IMR-90 (cell line): ENCODE measurements around the gene FER. TPM values are rescaled to one million over a fixed set of nuclear protein-coding genes. Genes with fewer than 3 reads are reported as not detected.
"Not testable (repeated sequence)": the region's sequence is repeated elsewhere in the genome, so short reads cannot be mapped to it uniquely, and the experiment has no call there.

Source experiments
- ATAC-seq: fragments of 200-7000 bp; cut with Tn5 transposase; 2 replicates; pipeline ENCODE4 v1.9.1; 2020; ENCODE audit warnings: low read depth, mild to moderate bottlenecking, moderate library complexity
- BruUV-seq: library from RNA; stranded (reverse); fragments of 400-500 nt; replicated peaks from 2 replicates; lab custom pipeline; 2021; lab: Mats Ljungman, UMichigan
- CTCF ChIA-PET: fragments of 300-600 bp; formaldehyde crosslinking; extraction: SDS; loops from one replicate; lab custom pipeline; 2021; ENCODE audit warnings: antibody characterized with exemption; lab: Yijun Ruan, JAX
- POLR2A ChIA-PET: fragments of 300-600 bp; sonication (Branson Sonifier 250); formaldehyde crosslinking; loops from one replicate; lab custom pipeline; 2022; ENCODE audit warnings: antibody characterized with exemption; ENCODE audit not compliant: unreplicated experiment; lab: Charles Lee
- DNase-seq: peaks from one replicate; pipeline ENCODE4 v3.0.0; 2013
- H2AFZ ChIP-seq: replicated peaks from 2 replicates; pipeline ENCODE3; 2013; ENCODE audit warnings: low read length, mild to moderate bottlenecking; ENCODE audit not compliant: poor library complexity
- H2AK5ac ChIP-seq: 2 replicates; pipeline ENCODE4 v1.6.1; 2013; ENCODE audit warnings: low read depth, low read length, inconsistent platforms
- H2AK9ac ChIP-seq: replicated peaks from 2 replicates; pipeline ENCODE3; 2013; ENCODE audit warnings: mild to moderate bottlenecking, low read depth, low read length, moderate library complexity; ENCODE audit not compliant: poor library complexity
- H2BK120ac ChIP-seq: 2 replicates; pipeline ENCODE4 v1.6.1; 2013; ENCODE audit warnings: low read depth, low read length, inconsistent platforms
- H2BK15ac ChIP-seq: 3 replicates; pipeline ENCODE4 v1.6.1; 2013; ENCODE audit warnings: low read depth, low read length, inconsistent platforms
- H2BK20ac ChIP-seq: 2 replicates; pipeline ENCODE4 v1.6.1; 2013; ENCODE audit warnings: low read depth, mild to moderate bottlenecking, inconsistent platforms, low read length, moderate library complexity
- H2BK5ac ChIP-seq: 2 replicates; pipeline ENCODE4 v1.6.1; 2013; ENCODE audit warnings: mild to moderate bottlenecking, low read depth, low read length, inconsistent platforms; ENCODE audit not compliant: poor library complexity, severe bottlenecking
- H3K14ac ChIP-seq: replicated peaks from 2 replicates; pipeline ENCODE4 v1.6.1; 2013; ENCODE audit warnings: low read depth, low read length, inconsistent platforms
- H3K18ac ChIP-seq: 2 replicates; pipeline ENCODE4 v1.6.1; 2013; ENCODE audit warnings: low read depth, low read length, control low read depth
- H3K23ac ChIP-seq: 2 replicates; pipeline ENCODE4 v1.6.1; 2013; ENCODE audit warnings: low read depth, low read length, inconsistent platforms
- H3K27ac ChIP-seq: 2 replicates; pipeline ENCODE4 v1.5.1; 2013; ENCODE audit warnings: mild to moderate bottlenecking, control low read depth, low read length; ENCODE audit not compliant: insufficient read depth
- H3K27me3 ChIP-seq: 2 replicates; pipeline ENCODE4 v1.6.1; 2013; ENCODE audit warnings: low read length; ENCODE audit not compliant: control insufficient read depth, insufficient read depth
- H3K36me3 ChIP-seq: 2 replicates; pipeline ENCODE4 v1.6.1; 2013; ENCODE audit warnings: low read length, mixed read lengths; ENCODE audit not compliant: control insufficient read depth, insufficient read depth
- H3K4ac ChIP-seq: 2 replicates; pipeline ENCODE4 v1.6.1; 2013; ENCODE audit warnings: low read depth, low read length, inconsistent platforms
- H3K4me1 ChIP-seq: 2 replicates; pipeline ENCODE4 v1.6.1; 2013; ENCODE audit warnings: low read length, mixed read lengths; ENCODE audit not compliant: control insufficient read depth, insufficient read depth
- H3K4me2 ChIP-seq: 2 replicates; pipeline ENCODE4 v1.6.1; 2013; ENCODE audit warnings: low read depth, mild to moderate bottlenecking, control low read depth, low read length, moderate library complexity
- H3K4me3 ChIP-seq: 2 replicates; pipeline ENCODE4 v1.5.1; 2013; ENCODE audit warnings: low read depth, mild to moderate bottlenecking, control low read depth, low read length, moderate library complexity; ENCODE audit not compliant: insufficient read depth
- H3K56ac ChIP-seq: 2 replicates; pipeline ENCODE4 v1.6.1; 2013; ENCODE audit warnings: low read length, inconsistent platforms; ENCODE audit not compliant: insufficient read depth; ENCODE audit errors: extremely low read depth
- H3K79me1 ChIP-seq, 2 experiments: 2 replicates each; pipeline ENCODE4 v1.6.1; 2013; ENCODE audit warnings: low read length in 2 of 2, inconsistent platforms in 1 of 2, low read depth in 1 of 2
- H3K9ac ChIP-seq: 2 replicates; pipeline ENCODE4 v1.6.1; 2013; ENCODE audit warnings: low read depth, low read length, control low read depth
- H3K9me1 ChIP-seq: 2 replicates; pipeline ENCODE4 v1.6.1; 2013; ENCODE audit warnings: low read length, inconsistent platforms; ENCODE audit not compliant: insufficient read depth
- H3K9me3 ChIP-seq: 2 replicates; pipeline ENCODE4 v1.6.1; 2013; ENCODE audit warnings: low read length; ENCODE audit not compliant: control insufficient read depth, insufficient read depth
- H4K20me1 ChIP-seq: 2 replicates; pipeline ENCODE4 v1.6.1; 2013; ENCODE audit warnings: low read length, inconsistent platforms; ENCODE audit not compliant: insufficient read depth
- H4K5ac ChIP-seq: 2 replicates; pipeline ENCODE4 v1.6.1; 2013; ENCODE audit warnings: mild to moderate bottlenecking, low read depth, low read length, control low read depth
- H4K8ac ChIP-seq, 2 experiments: 2 replicates each; pipeline ENCODE4 v1.6.1; 2013; ENCODE audit warnings: low read depth in 2 of 2, low read length in 2 of 2, control low read depth in 1 of 2, inconsistent platforms in 1 of 2
- H4K91ac ChIP-seq: 2 replicates; pipeline ENCODE4 v1.6.1; 2013; ENCODE audit warnings: low read depth, low read length, inconsistent platforms; ENCODE audit not compliant: insufficient read depth
- WGBS, 2 experiments: methylation state at CpG; one replicate each; pipeline versions ENCODE4 v1.1.5 to v1.1.7; 2013; ENCODE audit warnings: missing lambda C conversion rate in 2 of 2; ENCODE audit not compliant: insufficient read length in 1 of 2; ENCODE audit errors: extremely low coverage in 2 of 2; 5-methylcytosine and 5-hydroxymethylcytosine counted together
- dilution Hi-C: fragments of 300-500 bp; cut with HindIII; formaldehyde crosslinking; loops from one replicate; pipeline ENCODE4 v1.14.3; 2018; ENCODE audit warnings: low sequenced_read_pairs; ENCODE audit not compliant: unreplicated experiment
- in situ Hi-C: fragments of 300-500 bp; cut with MboI; formaldehyde crosslinking; loops from 3 replicates; pipeline ENCODE4 v1.14.3; 2019; ENCODE audit warnings: low sequenced_read_pairs, inconsistent platforms, mixed read lengths
- intact Hi-C: fragments of 100-400 bp; cut with micrococcal nuclease; formaldehyde crosslinking; loops from 2 replicates; pipeline ENCODE4 v1.10.0; 2022
- polyA plus RNA-seq, 3 experiments: library from polyadenylated mRNA; depleted of rRNA; stranded (reverse); fragments of >200 nt; gene quantifications; 2 replicates each; pipeline ENCODE4 v1.2.3, GENCODE V29; 2012; ENCODE audit warnings: low replicate concordance in 1 of 3
- total RNA-seq: library from RNA; depleted of rRNA; stranded (reverse); fragments of >200 nt; gene quantifications from 2 replicates; pipeline ENCODE4 v1.2.3, GENCODE V29; 2012

FER gene
- total and polyA plus RNA-seq, 2 of the 4 experiments (the other 2 are of a cell fraction): 3.5 to 32.4 TPM

- H3K79me1 ChIP-seq, POLR2A ChIA-PET, H3K4me3 ChIP-seq, H2BK120ac ChIP-seq, H3K14ac ChIP-seq, H3K27ac ChIP-seq, BruUV-seq, H2BK5ac ChIP-seq, H3K9ac ChIP-seq, dilution Hi-C loops, H3K9me1 ChIP-seq, in situ Hi-C loops, H3K23ac ChIP-seq, H2BK15ac ChIP-seq, H3K56ac ChIP-seq, H3K4ac ChIP-seq, ATAC-seq, H3K36me3 ChIP-seq, H2AK9ac ChIP-seq, intact Hi-C loops, H4K20me1 ChIP-seq, H3K18ac ChIP-seq, H4K5ac ChIP-seq, CTCF ChIA-PET, H3K4me2 ChIP-seq, H4K91ac ChIP-seq, H3K4me1 ChIP-seq, DNase-seq, H3K9me3 ChIP-seq, H2AK5ac ChIP-seq, H4K8ac ChIP-seq, H3K27me3 ChIP-seq, H2AFZ ChIP-seq, H2BK20ac ChIP-seq: not testable (repeated sequence)
- 100% methylated on average over 1 of the region's 5 CpGs; no CpG with 5 or more reads in 1 of the 2 experiments for WGBS, 2 experiments
Observed at GRCh38 chr5:109052216-109052615, 304.5 kb downstream of the FER start.
